ENCODE measurements around the gene DSG4. TPM values are rescaled to one million over a fixed set of nuclear protein-coding genes. Genes with fewer than 3 reads are reported as not detected.

The DSG4 gene
- total and polyA plus RNA-seq, 5 donors, result not detected

DNA sequence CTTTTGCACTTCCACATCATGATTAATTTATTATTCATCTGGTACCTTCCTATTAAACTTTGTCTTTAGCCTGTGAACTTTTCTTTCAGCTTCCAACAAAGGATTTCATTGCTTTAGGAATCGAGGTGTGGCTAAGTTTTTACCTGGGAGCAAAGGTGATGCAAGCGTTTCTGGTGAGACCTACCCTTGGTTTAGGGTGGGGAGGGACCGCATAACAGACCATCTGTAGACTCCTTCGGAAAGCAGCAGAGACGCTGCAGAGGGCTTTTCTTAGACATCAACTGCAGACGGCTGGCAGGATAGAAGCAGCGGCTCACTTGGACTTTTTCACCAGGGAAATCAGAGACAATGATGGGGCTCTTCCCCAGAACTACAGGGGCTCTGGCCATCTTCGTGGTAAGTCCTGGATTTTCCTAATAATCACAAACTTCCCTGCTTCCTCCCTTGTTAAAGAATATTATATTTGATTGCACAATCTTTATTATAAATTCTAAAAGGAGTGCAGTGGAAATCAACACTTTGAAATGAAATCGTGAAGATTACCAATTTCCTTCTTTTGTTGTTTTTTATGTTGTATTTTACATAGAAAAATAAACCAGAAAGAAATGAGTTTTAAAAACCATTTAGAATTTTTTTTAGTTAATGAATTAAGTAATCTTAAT, 71.1 kb downstream of the DSG4 start, which contains the start of gene DSG3:
Gene DSG3, plus strand, starts transcription at position 212 of the 662 bp plus-strand sequence. Its CDS starts 137 bp downstream, at position 349.
- Histone ChIP-seq H3K27me3 (ENCODE audit: control insufficient read depth, insufficient read depth) (no peaks in the 10 kb centered on the region), H3K4me1 (ENCODE audit: control insufficient read depth, insufficient read depth, low read length) (no peaks in the 10 kb centered on the region), H3K27ac (ENCODE audit: low read length) (no peak within 1 kb of the TSS), H3K4me3 (ENCODE audit: low read length) (no peak within 1 kb of the TSS), H3K9me3 (ENCODE audit: control insufficient read depth, low read length) (no peaks in the 10 kb centered on the region)
- intact Hi-C loops (cut with DNase I), result no loop called here
- WGBS, result 60% methylated on average over 9 of the region's 9 CpGs
- ATAC-seq (no peak), DNase-seq (no peak)

DNA sequence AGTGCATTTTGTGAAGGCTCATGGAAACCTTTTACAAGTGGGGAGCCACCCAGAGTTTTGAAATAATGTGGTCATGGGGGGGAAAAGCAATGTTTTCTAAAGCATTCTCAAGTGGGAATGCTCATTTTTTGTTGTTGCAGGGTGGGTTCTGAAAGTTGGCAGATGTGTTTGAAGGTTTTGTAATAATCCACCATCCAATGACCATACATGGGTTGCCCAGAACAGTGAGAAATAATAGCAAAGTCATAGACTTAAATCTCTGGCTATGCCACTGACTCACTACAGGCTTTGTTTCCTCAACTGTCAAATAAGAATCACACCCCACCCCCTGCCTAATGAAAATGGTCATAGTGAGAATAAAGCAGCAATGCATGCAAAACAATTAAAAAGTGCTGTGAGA, 73.8 kb downstream of the DSG4 start:
- Histone ChIP-seq H3K4me3 (ENCODE audit: low read length) (no peak overlapping the region), H3K4me1 (ENCODE audit: control insufficient read depth, insufficient read depth, low read length) (no peaks in the 10 kb centered on the region), H3K9me3 (ENCODE audit: control insufficient read depth, low read length) (no peaks in the 10 kb centered on the region), H3K27me3 (ENCODE audit: control insufficient read depth, insufficient read depth) (no peaks in the 10 kb centered on the region), H3K27ac (ENCODE audit: low read length) (no peak overlapping the region)
- ATAC-seq (no peak), DNase-seq (no peak)
- intact Hi-C loops (cut with DNase I), result no loop called here

DNA sequence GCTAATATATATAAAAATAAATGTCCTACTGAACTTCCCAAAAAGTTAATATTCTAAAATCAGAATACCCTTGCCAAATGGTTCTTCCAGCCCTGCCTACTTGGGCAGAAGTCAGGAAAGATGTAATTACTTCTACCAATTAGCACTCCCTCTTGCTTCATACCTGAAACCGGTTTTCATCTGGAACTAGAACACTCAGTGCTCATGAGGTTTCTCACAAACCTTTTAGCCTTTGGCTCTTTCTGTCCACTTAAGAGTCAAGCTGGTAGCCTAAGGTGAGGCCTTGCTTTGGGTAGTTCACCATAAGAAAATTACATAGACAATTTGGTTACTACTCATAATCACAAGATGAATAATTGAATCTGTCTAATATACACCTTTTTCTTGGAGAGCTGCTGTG, 75.0 kb downstream of the DSG4 start:
- Histone ChIP-seq H3K9me3 (ENCODE audit: control insufficient read depth, low read length) (no peaks in the 10 kb centered on the region), H3K4me1 (ENCODE audit: control insufficient read depth, insufficient read depth, low read length) (no peaks in the 10 kb centered on the region), H3K4me3 (ENCODE audit: low read length) (no peak overlapping the region), H3K27ac (ENCODE audit: low read length) (no peak overlapping the region), H3K27me3 (ENCODE audit: control insufficient read depth, insufficient read depth) (no peaks in the 10 kb centered on the region)
- ATAC-seq, result no peak
- intact Hi-C loops (cut with DNase I), result no loop called here
- 90% methylated on average over 1 of the region's 1 CpG for WGBS
- no peak for DNase-seq

DNA sequence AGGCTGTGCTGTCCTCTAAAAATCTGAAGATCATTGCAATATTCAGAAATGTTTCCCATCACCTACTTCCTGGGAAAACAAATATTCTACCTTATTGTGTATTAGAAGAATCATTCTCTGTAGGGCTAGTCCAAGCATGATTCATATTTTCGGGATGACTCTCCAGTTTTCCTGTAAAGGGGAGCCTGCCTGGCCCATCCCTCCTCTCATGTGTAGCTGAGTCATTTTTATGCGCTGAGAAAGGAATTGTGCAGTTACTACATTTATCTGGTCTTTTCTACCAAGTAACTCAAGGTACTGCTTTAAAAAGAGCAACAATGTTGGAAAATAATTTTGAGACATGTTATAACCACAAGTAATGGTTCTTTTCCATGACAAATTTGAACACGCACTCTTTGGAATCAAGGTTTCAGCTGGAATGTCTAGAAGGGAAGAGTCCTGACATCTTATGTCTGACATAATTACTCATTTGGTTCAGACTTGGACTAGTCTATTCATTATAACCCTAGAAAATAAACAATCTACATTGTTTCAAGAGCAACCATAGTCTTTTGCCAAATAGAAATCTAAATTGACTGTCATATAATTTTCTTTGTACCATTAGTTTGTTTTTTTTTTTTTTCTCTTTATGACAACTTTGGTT, 77.6 kb downstream of the DSG4 start:
- H3K27me3 ChIP-seq (ENCODE audit: control insufficient read depth, insufficient read depth), result no peaks in the 10 kb centered on the region
- intact Hi-C loops (cut with DNase I), result no loop called here
- ATAC-seq (no peak), DNase-seq (no peak)
- no peaks in the 10 kb centered on the region for H3K9me3 ChIP-seq (ENCODE audit: control insufficient read depth, low read length)
- H3K4me3 ChIP-seq (ENCODE audit: low read length), result no peak overlapping the region
- 87% methylated on average over 3 of the region's 3 CpGs for WGBS
- no peak overlapping the region for H3K27ac ChIP-seq (ENCODE audit: low read length)
- no peaks in the 10 kb centered on the region for H3K4me1 ChIP-seq (ENCODE audit: control insufficient read depth, insufficient read depth, low read length)

Other genes starting within 250 kb of the DSG4 start
- gene DSC1, start 213.9 kb upstream of the DSG4 start, total RNA-seq, result 10 to 100 TPM; 31.9 to 87.5 (median 53.6) TPM
- 8.9 TPM for gene DSC1, start 213.9 kb upstream of the DSG4 start, polyA plus RNA-seq
- gene DSG1, start 58.6 kb upstream of the DSG4 start, total RNA-seq, result 1 to 10 TPM in 3 of 4 donors, under 1 TPM in 1; 0.89 to 4.3 (median 2.3) TPM
- 0.34 TPM for gene DSG1, start 58.6 kb upstream of the DSG4 start, polyA plus RNA-seq
- not detected for gene DSG3, start 71.0 kb downstream of the DSG4 start, total RNA-seq
- not detected for gene DSG3, start 71.0 kb downstream of the DSG4 start, polyA plus RNA-seq
- 10 to 100 TPM; 73.7 to 77.6 (median 75.2) TPM for gene DSG2, start 121.4 kb downstream of the DSG4 start, total RNA-seq
- gene DSG2, start 121.4 kb downstream of the DSG4 start, polyA plus RNA-seq, result 24.8 TPM
- under 1 TPM in 1 of 4 donors, not detected in 3; 0.79 TPM for gene TTR, start 215.1 kb downstream of the DSG4 start, total RNA-seq
- 0.11 TPM for gene TTR, start 215.1 kb downstream of the DSG4 start, polyA plus RNA-seq